Calu3 (cell line): ENCODE measurements around the gene LRMDA. TPM values are rescaled to one million over a fixed set of nuclear protein-coding genes. Genes with fewer than 3 reads are reported as not detected.

ENCODE experiments used
- BruUV-seq: library from RNA; stranded (reverse); fragments of 400-500 nt; replicated peaks from 2 replicates; lab custom pipeline; 2021; lab: Mats Ljungman, UMichigan
- CTCF ChIA-PET: fragments of 300-600 bp; sonication (Branson Sonifier 250); formaldehyde crosslinking; loops from one replicate; lab custom pipeline; 2022; ENCODE audit warnings: antibody characterized with exemption; lab: Charles Lee
- DNase-seq: peaks from one replicate; pipeline ENCODE4 v3.0.0; 2022
- H3K27ac Mint-ChIP-seq: one replicate; pipeline ENCODE4 v1.8.0; 2022; ENCODE audit warnings: mixed read lengths; ENCODE audit not compliant: unreplicated experiment
- H3K27me3 Mint-ChIP-seq: one replicate; pipeline ENCODE4 v1.8.0; 2022; ENCODE audit warnings: mixed read lengths; ENCODE audit not compliant: unreplicated experiment
- H3K36me3 Mint-ChIP-seq: one replicate; pipeline ENCODE4 v1.8.0; 2022; ENCODE audit warnings: mild to moderate bottlenecking, moderate library complexity, mixed read lengths; ENCODE audit not compliant: insufficient read depth, unreplicated experiment
- H3K4me1 Mint-ChIP-seq: one replicate; pipeline ENCODE4 v1.8.0; 2022; ENCODE audit warnings: mild to moderate bottlenecking, low read depth, mixed read lengths; ENCODE audit not compliant: unreplicated experiment
- H3K4me3 Mint-ChIP-seq: one replicate; pipeline ENCODE4 v1.8.0; 2022; ENCODE audit warnings: mild to moderate bottlenecking, low read depth, moderate library complexity, mixed read lengths; ENCODE audit not compliant: unreplicated experiment
- H3K9me3 Mint-ChIP-seq: one replicate; pipeline ENCODE4 v1.8.0; 2022; ENCODE audit warnings: low read depth, mixed read lengths; ENCODE audit not compliant: unreplicated experiment
- intact Hi-C: fragments of 100-400 bp; cut with micrococcal nuclease; formaldehyde crosslinking; loops from one replicate; pipeline ENCODE4 v1.10.0; 2022; ENCODE audit not compliant: unreplicated experiment
- total RNA-seq: library from RNA; stranded (reverse); gene quantifications from 2 replicates; pipeline ENCODE4 v1.2.3, GENCODE V29; 2022
- TF ChIP-seq, protein P1 (sequence below): fragments of 200-600 bp; IDR thresholded peaks from one replicate; pipeline ENCODE4 v1.8.0; 2022; ENCODE audit warnings: antibody characterized with exemption; ENCODE audit not compliant: unreplicated experiment

The LRMDA gene
- total RNA-seq, 1 experiment from 2014 or later: 7.6 TPM

DNA sequence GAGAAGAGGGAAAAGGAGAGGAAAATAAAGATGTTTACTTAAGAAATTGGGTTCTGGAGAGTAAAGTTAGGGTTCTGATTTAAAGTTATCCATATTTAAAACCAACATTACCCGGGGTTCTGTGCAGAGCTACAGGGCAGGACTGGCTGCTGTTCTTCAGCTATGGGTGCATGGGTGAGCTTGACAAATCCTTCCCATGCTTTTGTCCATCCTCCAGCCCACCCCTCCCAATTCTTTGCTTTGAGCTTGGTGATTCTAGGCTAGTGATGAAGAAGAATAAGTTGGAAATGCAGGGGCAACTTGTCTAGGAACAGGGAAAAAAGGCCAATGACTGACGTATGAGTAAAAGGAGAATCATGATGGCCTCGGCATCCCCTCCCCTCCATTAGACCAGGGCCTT is 636.0 kb downstream of the LRMDA start:
- Mint-ChIP-seq H3K4me3 (no peak overlapping the region), H3K27ac (no peak overlapping the region), H3K4me1 (no peaks in the 10 kb centered on the region), H3K36me3 (no peaks in the 10 kb centered on the region), H3K9me3 (peaks cover 6% of the 10 kb centered on the region), H3K27me3 (no peaks in the 10 kb centered on the region)
- intact Hi-C loops: no loop called here
- CTCF ChIA-PET: no interaction called here
- TF ChIP-seq, protein P1, sequence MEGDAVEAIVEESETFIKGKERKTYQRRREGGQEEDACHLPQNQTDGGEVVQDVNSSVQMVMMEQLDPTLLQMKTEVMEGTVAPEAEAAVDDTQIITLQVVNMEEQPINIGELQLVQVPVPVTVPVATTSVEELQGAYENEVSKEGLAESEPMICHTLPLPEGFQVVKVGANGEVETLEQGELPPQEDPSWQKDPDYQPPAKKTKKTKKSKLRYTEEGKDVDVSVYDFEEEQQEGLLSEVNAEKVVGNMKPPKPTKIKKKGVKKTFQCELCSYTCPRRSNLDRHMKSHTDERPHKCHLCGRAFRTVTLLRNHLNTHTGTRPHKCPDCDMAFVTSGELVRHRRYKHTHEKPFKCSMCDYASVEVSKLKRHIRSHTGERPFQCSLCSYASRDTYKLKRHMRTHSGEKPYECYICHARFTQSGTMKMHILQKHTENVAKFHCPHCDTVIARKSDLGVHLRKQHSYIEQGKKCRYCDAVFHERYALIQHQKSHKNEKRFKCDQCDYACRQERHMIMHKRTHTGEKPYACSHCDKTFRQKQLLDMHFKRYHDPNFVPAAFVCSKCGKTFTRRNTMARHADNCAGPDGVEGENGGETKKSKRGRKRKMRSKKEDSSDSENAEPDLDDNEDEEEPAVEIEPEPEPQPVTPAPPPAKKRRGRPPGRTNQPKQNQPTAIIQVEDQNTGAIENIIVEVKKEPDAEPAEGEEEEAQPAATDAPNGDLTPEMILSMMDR: no peak
- no TSS peak for BruUV-seq
- DNase-seq: no peak

DNA sequence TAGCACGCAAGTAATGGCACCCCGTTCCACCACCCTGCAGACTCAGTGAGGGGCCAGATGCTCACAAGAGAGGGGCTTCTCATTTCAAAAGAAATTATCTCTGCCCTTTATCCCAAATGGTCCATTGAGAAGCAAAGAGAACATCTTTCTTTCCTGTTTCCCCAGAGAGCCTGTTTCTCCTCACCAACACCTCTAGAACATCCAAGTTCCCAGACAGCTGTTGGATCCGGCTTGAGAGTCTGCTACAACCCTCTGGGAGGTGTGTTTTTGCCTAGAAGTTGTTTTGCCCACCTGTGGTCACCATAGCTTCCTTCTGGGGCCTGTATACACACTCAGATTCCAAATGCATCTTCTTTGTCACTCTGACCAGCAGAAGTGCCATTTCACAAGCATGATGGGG is 637.4 kb downstream of the LRMDA start:
- Mint-ChIP-seq H3K36me3 (no peaks in the 10 kb centered on the region), H3K9me3 (peaks cover 6% of the 10 kb centered on the region), H3K27me3 (no peaks in the 10 kb centered on the region), H3K4me1 (no peaks in the 10 kb centered on the region), H3K27ac (no peak overlapping the region), H3K4me3 (no peak overlapping the region)
- CTCF ChIA-PET: no interaction called here
- BruUV-seq: no TSS peak
- TF ChIP-seq, protein P1: no peak
- intact Hi-C loops: no loop called here
- no peak for DNase-seq

DNA sequence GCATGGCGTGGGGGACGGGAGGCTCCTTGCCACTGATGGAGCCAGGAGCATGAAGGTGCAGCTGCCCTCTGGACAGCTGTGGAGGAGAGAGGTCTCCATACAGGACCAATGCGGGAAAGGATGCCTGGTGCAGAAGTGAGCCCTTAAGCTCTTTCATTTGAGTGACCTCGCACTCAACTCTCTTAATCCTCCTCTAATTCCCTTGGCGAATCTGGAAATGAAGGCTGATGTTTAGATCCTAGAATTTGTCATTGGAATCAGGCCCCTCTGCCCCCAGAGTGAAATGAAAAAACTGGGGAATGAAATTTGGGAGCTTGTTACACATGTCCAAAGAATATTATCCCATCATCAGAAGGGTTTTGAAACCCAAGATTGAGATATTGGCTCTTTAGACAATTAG is 639.5 kb downstream of the LRMDA start:
- no TSS peak for BruUV-seq

DNA sequence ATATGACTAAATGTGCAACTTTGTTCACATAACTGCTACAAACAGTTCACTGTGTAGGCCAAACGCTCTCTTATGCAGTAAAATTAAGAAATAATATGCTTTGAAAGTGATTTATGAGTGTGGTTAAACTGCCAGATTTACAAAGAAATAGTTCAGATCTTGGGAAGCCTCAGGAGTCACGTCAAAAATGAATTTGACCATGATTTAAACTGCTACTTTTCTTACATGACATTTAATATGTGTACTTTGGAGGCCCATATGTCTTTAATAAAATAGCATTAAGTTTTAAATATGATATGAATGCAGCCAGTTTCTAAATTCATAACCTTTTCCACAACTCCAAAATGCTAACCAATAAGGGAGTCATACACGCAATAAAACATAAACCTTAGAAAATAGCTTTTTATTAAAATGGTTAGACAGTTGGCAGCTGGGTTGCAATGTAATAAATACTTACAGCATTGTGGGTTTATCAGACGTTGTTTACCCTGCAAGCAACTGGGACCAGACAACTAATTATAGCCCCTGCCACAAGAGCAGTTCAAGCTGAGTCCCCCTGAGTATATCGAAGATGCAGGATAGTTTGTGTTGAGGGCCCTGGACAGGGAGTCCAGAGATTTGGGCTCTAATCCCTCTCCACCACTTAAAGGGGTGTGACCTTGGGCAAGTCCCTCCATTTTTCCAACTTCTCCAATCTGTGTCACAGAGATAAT is 640.4 kb downstream of the LRMDA start:
- DNase-seq: no peak
- Mint-ChIP-seq H3K9me3 (peaks cover 8% of the 10 kb centered on the region), H3K27ac (no peak overlapping the region), H3K27me3 (no peaks in the 10 kb centered on the region), H3K36me3 (no peaks in the 10 kb centered on the region), H3K4me1 (no peaks in the 10 kb centered on the region), H3K4me3 (no peak overlapping the region)
- BruUV-seq: no TSS peak
- CTCF ChIA-PET: no interaction called here
- intact Hi-C loops: no loop called here
- TF ChIP-seq, protein P1: no peak

More for the DNA sequence above, 639.5 kb downstream of the LRMDA start:
- Mint-ChIP-seq H3K36me3 (no peaks in the 10 kb centered on the region), H3K27ac (no peak overlapping the region), H3K9me3 (peaks cover 8% of the 10 kb centered on the region), H3K4me1 (no peaks in the 10 kb centered on the region), H3K4me3 (no peak overlapping the region), H3K27me3 (no peaks in the 10 kb centered on the region)
- CTCF ChIA-PET: no interaction called here
- intact Hi-C loops: no loop called here
- TF ChIP-seq, protein P1: no peak
- no peak for DNase-seq
